ENCODE results near the gene CLK2.

GRCh38 chr1:155287987-155288543, 14.8 kb upstream of the CLK2 start:
- TF ChIP-seq CTCF (IDR thresholded peaks at IDR 0.05) = no peak
- TF ChIP-seq POLR2AphosphoS5 (IDR thresholded peaks at IDR 0.05) = no peak

All from esophagus muscularis mucosa (tissue), 3 donors.